ENCODE measurements around the gene RNF20.

The RNF20 gene

GRCh38 chr9:101572316-101572715, 38.7 kb downstream of the RNF20 start:
- H3K27ac ChIP-seq: no peak overlapping the region
- no peak overlapping the region for H3K9ac ChIP-seq
- H4K20me1 ChIP-seq (ENCODE audit: insufficient read depth): no peaks in the 10 kb centered on the region
- H3K36me3 ChIP-seq (ENCODE audit: insufficient read depth): no peaks in the 10 kb centered on the region
- no peak overlapping the region for H3K4me2 ChIP-seq
- H2AFZ ChIP-seq (ENCODE audit: low read depth): no peak overlapping the region
- H3K27me3 ChIP-seq (ENCODE audit: insufficient read depth, low read depth): no peaks in the 10 kb centered on the region
- no peak for TF ChIP-seq CTCF (conservative IDR thresholded peaks at IDR 0.05; ENCODE audit: low read depth, low read length)
- no peaks in the 10 kb centered on the region for H3K4me1 ChIP-seq (ENCODE audit: low read depth, poor library complexity, severe bottlenecking)
- no peak overlapping the region for H3K4me3 ChIP-seq (IDR thresholded peaks at IDR 0.05; ENCODE audit: insufficient read depth, low read depth, low read length)
- H3K79me2 ChIP-seq (ENCODE audit: insufficient read depth, low read depth): no peaks in the 10 kb centered on the region

- Histone ChIP-seq H2AFZ (ENCODE audit: low read depth) (no peak overlapping the region), H3K36me3 (ENCODE audit: insufficient read depth) (no peaks in the 10 kb centered on the region), H3K4me1 (ENCODE audit: low read depth, poor library complexity, severe bottlenecking) (no peaks in the 10 kb centered on the region), H3K4me3 (IDR thresholded peaks at IDR 0.05; ENCODE audit: insufficient read depth, low read depth, low read length) (no peak overlapping the region), H3K9ac (no peak overlapping the region), H3K27me3 (ENCODE audit: insufficient read depth, low read depth) (no peaks in the 10 kb centered on the region), H3K79me2 (ENCODE audit: insufficient read depth, low read depth) (no peaks in the 10 kb centered on the region), H4K20me1 (ENCODE audit: insufficient read depth) (no peaks in the 10 kb centered on the region), H3K27ac (no peak overlapping the region), H3K4me2 (no peak overlapping the region)
- TF ChIP-seq CTCF (conservative IDR thresholded peaks at IDR 0.05; ENCODE audit: low read depth, low read length): no peak
These were observed 41.2 kb downstream of the RNF20 start for GRCh38 chr9:101574731-101575333.

- TF ChIP-seq CTCF (conservative IDR thresholded peaks at IDR 0.05; ENCODE audit: low read depth, low read length): no peak
- no peak overlapping the region for H3K4me3 ChIP-seq (IDR thresholded peaks at IDR 0.05; ENCODE audit: insufficient read depth, low read depth, low read length)
- no peaks in the 10 kb centered on the region for H4K20me1 ChIP-seq (ENCODE audit: insufficient read depth)
- H3K4me1 ChIP-seq (ENCODE audit: low read depth, poor library complexity, severe bottlenecking): no peaks in the 10 kb centered on the region
- no peak overlapping the region for H3K4me2 ChIP-seq
- H3K79me2 ChIP-seq (ENCODE audit: insufficient read depth, low read depth): no peaks in the 10 kb centered on the region
- no peaks in the 10 kb centered on the region for H3K27me3 ChIP-seq (ENCODE audit: insufficient read depth, low read depth)
- no peak overlapping the region for H2AFZ ChIP-seq (ENCODE audit: low read depth)
- no peaks in the 10 kb centered on the region for H3K36me3 ChIP-seq (ENCODE audit: insufficient read depth)
- no peak overlapping the region for H3K27ac ChIP-seq
- H3K9ac ChIP-seq: no peak overlapping the region
These were observed 44.7 kb downstream of the RNF20 start for GRCh38 chr9:101578378-101578777.

- Histone ChIP-seq H2AFZ (ENCODE audit: low read depth) (no peak overlapping the region), H3K4me1 (ENCODE audit: low read depth, poor library complexity, severe bottlenecking) (no peaks in the 10 kb centered on the region), H3K27me3 (ENCODE audit: insufficient read depth, low read depth) (no peaks in the 10 kb centered on the region), H3K9ac (no peak overlapping the region), H3K36me3 (ENCODE audit: insufficient read depth) (no peaks in the 10 kb centered on the region), H3K79me2 (ENCODE audit: insufficient read depth, low read depth) (no peaks in the 10 kb centered on the region), H3K4me2 (no peak overlapping the region), H4K20me1 (ENCODE audit: insufficient read depth) (no peaks in the 10 kb centered on the region), H3K27ac (no peak overlapping the region), H3K4me3 (IDR thresholded peaks at IDR 0.05; ENCODE audit: insufficient read depth, low read depth, low read length) (no peak overlapping the region)
- TF ChIP-seq CTCF (conservative IDR thresholded peaks at IDR 0.05; ENCODE audit: low read depth, low read length): no peak
These were observed 46.3 kb downstream of the RNF20 start for GRCh38 chr9:101579711-101580545.

Data from KMS-11 (cell line).